22Rv1 (cell line): ENCODE measurements around the gene ARPP19.

ENCODE experiments used
- ZFX ChIP-seq: fragments of 450-650 bp; IDR thresholded peaks from 2 replicates; pipeline ENCODE4 v1.6.1; 2017; ENCODE audit warnings: antibody characterized with exemption, borderline replicate concordance
- TF ChIP-seq, protein P1 (sequence below): fragments of 450-650 bp; IDR thresholded peaks from 2 replicates; pipeline ENCODE4 v1.5.1; 2017; ENCODE audit warnings: mild to moderate bottlenecking

GRCh38 chr15:52557274-52557641 is 11.6 kb downstream of the ARPP19 start:
- TF ChIP-seq, protein P1, sequence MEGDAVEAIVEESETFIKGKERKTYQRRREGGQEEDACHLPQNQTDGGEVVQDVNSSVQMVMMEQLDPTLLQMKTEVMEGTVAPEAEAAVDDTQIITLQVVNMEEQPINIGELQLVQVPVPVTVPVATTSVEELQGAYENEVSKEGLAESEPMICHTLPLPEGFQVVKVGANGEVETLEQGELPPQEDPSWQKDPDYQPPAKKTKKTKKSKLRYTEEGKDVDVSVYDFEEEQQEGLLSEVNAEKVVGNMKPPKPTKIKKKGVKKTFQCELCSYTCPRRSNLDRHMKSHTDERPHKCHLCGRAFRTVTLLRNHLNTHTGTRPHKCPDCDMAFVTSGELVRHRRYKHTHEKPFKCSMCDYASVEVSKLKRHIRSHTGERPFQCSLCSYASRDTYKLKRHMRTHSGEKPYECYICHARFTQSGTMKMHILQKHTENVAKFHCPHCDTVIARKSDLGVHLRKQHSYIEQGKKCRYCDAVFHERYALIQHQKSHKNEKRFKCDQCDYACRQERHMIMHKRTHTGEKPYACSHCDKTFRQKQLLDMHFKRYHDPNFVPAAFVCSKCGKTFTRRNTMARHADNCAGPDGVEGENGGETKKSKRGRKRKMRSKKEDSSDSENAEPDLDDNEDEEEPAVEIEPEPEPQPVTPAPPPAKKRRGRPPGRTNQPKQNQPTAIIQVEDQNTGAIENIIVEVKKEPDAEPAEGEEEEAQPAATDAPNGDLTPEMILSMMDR = no peak
- no peak for TF ChIP-seq ZFX
